Smooth muscle cell (in vitro differentiated cells): ENCODE measurements around the gene OLFML1. TPM values are rescaled to one million over a fixed set of nuclear protein-coding genes. Genes with fewer than 3 reads are reported as not detected.

Source experiments
- DNase-seq: peaks from one replicate; lab custom pipeline; 2025; ENCODE audit not compliant: unreplicated experiment; lab: John Stamatoyannopoulos, UW
- H2AFZ ChIP-seq: fragments of 200-600 bp; sonication (generic); 2 replicates; pipeline ENCODE4 v1.6.0; 2016; ENCODE audit warnings: antibody characterized with exemption, low read depth, mild to moderate bottlenecking
- H3F3A ChIP-seq: fragments of 200-600 bp; sonication (generic); 2 replicates; pipeline ENCODE4 v1.6.0; 2017; ENCODE audit warnings: antibody characterized with exemption, low read depth
- H3K27ac ChIP-seq: fragments of 200-600 bp; sonication (generic); 2 replicates; pipeline ENCODE4 v1.5.1; 2016; ENCODE audit warnings: low read depth, mild to moderate bottlenecking
- H3K27me3 ChIP-seq: fragments of 200-600 bp; sonication (generic); 2 replicates; pipeline ENCODE4 v1.6.1; 2016; ENCODE audit warnings: low read depth, mild to moderate bottlenecking
- H3K36me3 ChIP-seq: fragments of 200-600 bp; sonication (generic); 2 replicates; pipeline ENCODE4 v1.5.1; 2016; ENCODE audit warnings: low read depth
- H3K4me1 ChIP-seq: fragments of 200-600 bp; sonication (generic); 2 replicates; pipeline ENCODE4 v1.5.1; 2016; ENCODE audit warnings: low read depth
- H3K4me2 ChIP-seq: fragments of 200-600 bp; sonication (generic); 2 replicates; pipeline ENCODE4 v1.6.0; 2016; ENCODE audit warnings: mild to moderate bottlenecking
- H3K4me3 ChIP-seq: fragments of 200-600 bp; sonication (generic); 2 replicates; pipeline ENCODE4 v1.5.1; 2016; ENCODE audit warnings: mild to moderate bottlenecking
- H3K79me2 ChIP-seq: fragments of 200-600 bp; sonication (generic); 2 replicates; pipeline ENCODE4 v1.6.0; 2016; ENCODE audit warnings: low read depth, mild to moderate bottlenecking
- H3K9ac ChIP-seq: fragments of 200-600 bp; sonication (generic); 2 replicates; pipeline ENCODE4 v1.6.0; 2016; ENCODE audit warnings: low read depth
- H3K9me3 ChIP-seq: fragments of 200-600 bp; sonication (generic); replicated peaks from 2 replicates; pipeline ENCODE4 v1.5.1; 2016; ENCODE audit warnings: low read depth
- H4K20me1 ChIP-seq: fragments of 200-600 bp; sonication (generic); 2 replicates; pipeline ENCODE4 v1.6.0; 2016; ENCODE audit warnings: low read depth
- WGBS: methylation state at CpG from one replicate; pipeline ENCODE4 v1.1.7; 2016; ENCODE audit warnings: low lambda C conversion rate; 5-methylcytosine and 5-hydroxymethylcytosine counted together
- polyA plus RNA-seq: library from polyadenylated mRNA; unstranded; fragments of >200 nt; fragmentation: Nextera tagmentation; extraction: Ambion mirVana; gene quantifications from 2 replicates; pipeline ENCODE4 v1.2.1, GENCODE V29; 2016
- total RNA-seq: library from RNA; depleted of rRNA; stranded (reverse); fragments of >200 nt; gene quantifications from 2 replicates; pipeline ENCODE4 v1.2.3, GENCODE V29; 2014
- TF ChIP-seq, protein P1 (sequence below): fragments of 200-600 bp; sonication (generic); IDR thresholded peaks from 2 replicates; pipeline ENCODE4 v1.5.1; 2017; ENCODE audit warnings: borderline replicate concordance, mild to moderate bottlenecking, antibody characterized with exemption; ENCODE audit not compliant: insufficient read depth, poor library complexity, severe bottlenecking

Gene OLFML1
- total and polyA plus RNA-seq, 2 experiments from 2014 or later = 0.14 TPM; not detected in 1

DNA sequence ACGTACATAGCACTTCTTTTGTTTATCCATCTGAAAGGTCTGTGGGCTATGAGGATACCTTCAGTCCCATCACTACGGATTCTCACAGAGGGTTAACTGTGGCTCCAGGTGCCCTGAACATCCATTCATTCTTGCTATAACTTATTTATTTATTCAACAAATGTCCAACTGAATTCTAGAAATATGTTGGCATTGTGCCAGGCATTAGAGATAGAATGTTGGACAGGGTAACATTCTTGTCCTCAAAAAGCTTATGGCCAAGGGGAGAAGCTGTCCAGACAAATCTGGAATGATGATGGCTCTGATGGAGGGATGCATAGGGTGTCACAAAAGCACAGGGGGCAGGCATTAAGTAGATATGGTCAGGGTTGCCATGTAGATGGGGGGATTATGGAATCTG lies 8.4 kb downstream of the OLFML1 start:
- no peak for DNase-seq
- WGBS = 92% methylated on average over 2 of the region's 2 CpGs
- Histone ChIP-seq H3K4me1 (no peaks in the 10 kb centered on the region), H3K4me2 (no peak overlapping the region), H3K9ac (no peak overlapping the region), H3K4me3 (no peak overlapping the region), H3K79me2 (no peaks in the 10 kb centered on the region), H3K36me3 (no peaks in the 10 kb centered on the region), H3K9me3 (no peaks in the 10 kb centered on the region), H3F3A (no peaks in the 10 kb centered on the region), H3K27me3 (no peaks in the 10 kb centered on the region), H2AFZ (no peak overlapping the region), H3K27ac (no peak overlapping the region), H4K20me1 (no peaks in the 10 kb centered on the region)
- TF ChIP-seq, protein P1, sequence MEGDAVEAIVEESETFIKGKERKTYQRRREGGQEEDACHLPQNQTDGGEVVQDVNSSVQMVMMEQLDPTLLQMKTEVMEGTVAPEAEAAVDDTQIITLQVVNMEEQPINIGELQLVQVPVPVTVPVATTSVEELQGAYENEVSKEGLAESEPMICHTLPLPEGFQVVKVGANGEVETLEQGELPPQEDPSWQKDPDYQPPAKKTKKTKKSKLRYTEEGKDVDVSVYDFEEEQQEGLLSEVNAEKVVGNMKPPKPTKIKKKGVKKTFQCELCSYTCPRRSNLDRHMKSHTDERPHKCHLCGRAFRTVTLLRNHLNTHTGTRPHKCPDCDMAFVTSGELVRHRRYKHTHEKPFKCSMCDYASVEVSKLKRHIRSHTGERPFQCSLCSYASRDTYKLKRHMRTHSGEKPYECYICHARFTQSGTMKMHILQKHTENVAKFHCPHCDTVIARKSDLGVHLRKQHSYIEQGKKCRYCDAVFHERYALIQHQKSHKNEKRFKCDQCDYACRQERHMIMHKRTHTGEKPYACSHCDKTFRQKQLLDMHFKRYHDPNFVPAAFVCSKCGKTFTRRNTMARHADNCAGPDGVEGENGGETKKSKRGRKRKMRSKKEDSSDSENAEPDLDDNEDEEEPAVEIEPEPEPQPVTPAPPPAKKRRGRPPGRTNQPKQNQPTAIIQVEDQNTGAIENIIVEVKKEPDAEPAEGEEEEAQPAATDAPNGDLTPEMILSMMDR = no peak

DNA sequence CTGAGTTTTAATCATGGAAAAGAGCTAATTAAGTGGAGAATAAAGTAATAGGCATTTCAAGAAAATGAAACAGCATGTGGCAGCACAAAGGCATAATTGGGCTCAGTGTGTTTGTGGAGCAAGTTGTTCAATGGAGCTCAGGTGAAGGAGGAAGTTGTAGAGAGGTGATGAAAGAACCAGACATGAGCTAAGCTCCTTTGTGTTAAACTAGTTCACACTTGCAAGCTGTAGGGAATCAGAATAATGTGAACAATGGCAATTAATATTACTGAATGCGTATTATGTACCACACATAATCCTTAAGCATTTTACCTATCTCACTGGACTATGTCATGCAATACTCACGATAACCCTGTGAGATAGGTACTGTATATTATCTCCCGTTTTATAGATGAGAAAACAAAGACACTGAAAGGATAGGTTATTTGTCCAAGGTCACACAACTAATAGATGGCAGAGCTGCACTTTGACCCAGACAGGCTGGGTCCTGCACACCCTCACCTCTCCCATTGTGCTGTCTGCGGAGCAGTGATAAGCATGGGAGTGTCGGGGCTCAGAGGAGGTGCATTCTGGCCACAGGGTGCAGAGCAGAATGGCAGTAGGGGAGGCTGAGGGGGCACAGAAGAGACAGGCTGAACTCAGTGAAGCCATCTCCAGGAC lies 8.9 kb downstream of the OLFML1 start:
- Histone ChIP-seq H3K4me2 (no peak overlapping the region), H3K4me3 (no peak overlapping the region), H2AFZ (no peak overlapping the region), H3K4me1 (no peaks in the 10 kb centered on the region), H3K9me3 (no peaks in the 10 kb centered on the region), H3K9ac (no peak overlapping the region), H3F3A (no peaks in the 10 kb centered on the region), H3K27me3 (no peaks in the 10 kb centered on the region), H3K79me2 (no peaks in the 10 kb centered on the region), H3K36me3 (no peaks in the 10 kb centered on the region), H4K20me1 (no peaks in the 10 kb centered on the region), H3K27ac (no peak overlapping the region)
- DNase-seq = no peak
- TF ChIP-seq, protein P1 = no peak
- 89% methylated on average over 5 of the region's 5 CpGs for WGBS

DNA sequence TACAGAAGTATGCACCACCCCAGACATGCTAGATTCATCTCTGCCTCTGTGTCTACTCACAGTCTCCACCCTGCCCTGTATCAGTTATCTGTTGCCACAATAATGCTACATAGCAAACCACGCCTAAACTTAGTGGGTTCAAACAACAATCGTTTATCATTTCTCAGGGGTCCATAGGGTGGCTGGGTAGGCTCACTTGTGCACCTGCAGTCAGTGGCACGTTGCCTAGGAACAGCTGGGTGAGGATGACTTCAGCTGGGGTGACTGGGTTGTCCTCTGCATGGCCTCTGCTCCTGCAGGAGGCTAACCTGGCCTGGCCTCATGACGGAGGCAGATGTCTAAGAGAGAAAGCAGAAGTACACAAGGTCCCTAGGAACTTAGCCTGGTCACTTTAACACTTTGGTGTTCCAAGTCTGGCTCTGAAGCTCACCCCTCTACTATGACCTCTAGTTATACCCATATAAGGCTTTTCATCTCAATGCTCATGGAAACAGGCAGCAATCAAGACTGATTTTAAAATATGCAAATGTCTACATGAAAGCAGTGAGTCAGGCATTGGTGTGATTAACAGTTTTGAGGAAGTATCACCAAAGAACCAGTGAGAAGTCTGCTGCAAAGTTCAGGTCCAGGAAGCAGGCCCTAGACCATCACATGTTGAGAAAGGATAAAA lies 10.7 kb downstream of the OLFML1 start:
- TF ChIP-seq, protein P1 = no peak
- Histone ChIP-seq H4K20me1 (no peaks in the 10 kb centered on the region), H3K9me3 (no peaks in the 10 kb centered on the region), H2AFZ (no peak overlapping the region), H3K9ac (no peak overlapping the region), H3K36me3 (no peaks in the 10 kb centered on the region), H3K27me3 (no peaks in the 10 kb centered on the region), H3K27ac (no peak overlapping the region), H3F3A (no peaks in the 10 kb centered on the region), H3K4me2 (no peak overlapping the region), H3K4me3 (no peak overlapping the region), H3K79me2 (no peaks in the 10 kb centered on the region), H3K4me1 (no peaks in the 10 kb centered on the region)
- WGBS = 90% methylated on average over 4 of the region's 4 CpGs
- no peak for DNase-seq
